GM12878 (cell line): ENCODE measurements around the gene MAL. TPM values are rescaled to one million over a fixed set of nuclear protein-coding genes. Genes with fewer than 3 reads are reported as not detected.

ENCODE experiments used
- ATAC-seq: fragments of 200-7000 bp; cut with Tn5 transposase; 3 replicates; pipeline ENCODE4 v1.9.1; 2020; ENCODE audit warnings: mild to moderate bottlenecking, moderate library complexity
- BruUV-seq: library from RNA; stranded (reverse); fragments of 400-500 nt; replicated peaks from 2 replicates; lab custom pipeline; 2021; lab: Mats Ljungman, UMichigan
- CTCF ChIA-PET: fragments of 300-600 bp; sonication (Branson Sonifier 250); formaldehyde crosslinking; extraction: SDS; loops from one replicate; lab custom pipeline; 2021; ENCODE audit warnings: inconsistent platforms; lab: Yijun Ruan, JAX
- POLR2A ChIA-PET: fragments of 350-600 bp; formaldehyde crosslinking; extraction: SDS; loops from one replicate; lab custom pipeline; 2021; ENCODE audit warnings: inconsistent platforms; lab: Charles Lee
- RAD21 ChIA-PET: fragments of 300-600 bp; sonication (Branson Sonifier 250); formaldehyde crosslinking; loops from one replicate; lab custom pipeline; 2023; ENCODE audit warnings: antibody characterized with exemption; ENCODE audit not compliant: unreplicated experiment; lab: Charles Lee
- SMC1A ChIA-PET: fragments of 300-600 bp; sonication (Branson Sonifier 250); formaldehyde crosslinking; loops from one replicate; lab custom pipeline; 2023; ENCODE audit not compliant: unreplicated experiment, uncharacterized antibody; lab: Charles Lee
- DNase-seq: peaks from one replicate; pipeline ENCODE4 v3.0.0-alpha.2; 2011; ENCODE audit warnings: low read depth, low spot score
- FAIRE-seq: peaks from 3 replicates; lab custom pipeline; 2011; peaks lifted over from hg19 to GRCh38; lab: Jason Lieb, UNC
- H2AFZ ChIP-seq: 2 replicates; pipeline ENCODE4 v1.6.0; 2011; ENCODE audit warnings: low read depth, low read length, control low read depth; ENCODE audit not compliant: control insufficient read depth
- H3K27ac ChIP-seq: 2 replicates; pipeline ENCODE4 v1.5.1; 2011; ENCODE audit warnings: control low read depth; ENCODE audit not compliant: control insufficient read depth, insufficient read depth
- H3K27me3 ChIP-seq, 2 experiments: replicated peaks in 1 of 2; 2 replicates each; pipeline versions ENCODE4 v1.6.0 to v1.6.1; 2011; ENCODE audit warnings: low read length in 1 of 2; ENCODE audit not compliant: control insufficient read depth in 2 of 2, insufficient read depth in 2 of 2
- H3K36me3 ChIP-seq, 2 experiments: 2 replicates each; pipeline ENCODE4 v1.5.1; 2011; ENCODE audit warnings: low read length in 1 of 2; ENCODE audit not compliant: control insufficient read depth in 2 of 2, insufficient read depth in 2 of 2
- H3K4me1 ChIP-seq: 2 replicates; pipeline ENCODE4 v1.6.1; 2011; ENCODE audit warnings: mild to moderate bottlenecking, low read length, moderate library complexity, mixed read lengths; ENCODE audit not compliant: control insufficient read depth, insufficient read depth
- H3K4me2 ChIP-seq: 2 replicates; pipeline ENCODE4 v1.6.0; 2011; ENCODE audit warnings: control low read depth; ENCODE audit not compliant: control insufficient read depth, insufficient read depth
- H3K4me3 ChIP-seq: fragments of 200-600 bp; sonication (generic); 2 replicates; pipeline ENCODE4 v1.5.1; 2016
- H3K79me2 ChIP-seq: 2 replicates; pipeline ENCODE4 v1.6.0; 2011; ENCODE audit warnings: low read length; ENCODE audit not compliant: control insufficient read depth, insufficient read depth
- H3K9ac ChIP-seq: 2 replicates; pipeline ENCODE4 v1.8.0; 2011; ENCODE audit warnings: low read length, control low read depth, mixed read lengths; ENCODE audit not compliant: control insufficient read depth, insufficient read depth
- H3K9me3 ChIP-seq: replicated peaks from 3 replicates; pipeline ENCODE4 v1.5.1; 2011; ENCODE audit warnings: mild to moderate bottlenecking, low read length; ENCODE audit not compliant: control insufficient read depth, insufficient read depth
- H4K20me1 ChIP-seq: 2 replicates; pipeline ENCODE4 v1.6.0; 2011; ENCODE audit not compliant: control insufficient read depth, insufficient read depth
- ASH2L ChIP-seq: fragments of 300-600, 200-600 bp; sonication (generic); IDR thresholded peaks from 2 replicates; pipeline ENCODE4 v1.6.1; 2017; ENCODE audit warnings: low read depth, mild to moderate bottlenecking, borderline replicate concordance
- CBX3 ChIP-seq: fragments of 200-600 bp; sonication (generic); IDR thresholded peaks from 2 replicates; pipeline ENCODE4 v1.6.1; 2016; ENCODE audit warnings: low read depth, borderline replicate concordance
- CHD1 ChIP-seq: IDR thresholded peaks from 2 replicates; pipeline ENCODE4 v1.6.1; 2012; ENCODE audit warnings: low read depth, low read length, improper control_type of control experiment
- EP300 ChIP-seq, 2 experiments: fragments of 150-350 bp in 1 of 2; IDR thresholded peaks; 2 replicates each; pipeline ENCODE4 v1.6.1; 2011 to 2012; ENCODE audit warnings: low read depth in 2 of 2, low read length in 2 of 2, borderline replicate concordance in 1 of 2, improper control_type of control experiment in 1 of 2, inconsistent platforms in 1 of 2; ENCODE audit not compliant: control insufficient read depth in 1 of 2
- HDAC6 ChIP-seq: fragments of 200-600 bp; sonication (generic); IDR thresholded peaks from one replicate; pipeline ENCODE4 v1.8.0; 2017; ENCODE audit warnings: antibody characterized with exemption; ENCODE audit not compliant: unreplicated experiment
- HDGF ChIP-seq: fragments of 450-650 bp; IDR thresholded peaks from 2 replicates; pipeline ENCODE4 v1.6.1; 2016; ENCODE audit warnings: antibody characterized with exemption
- MXI1 ChIP-seq: fragments of 150-350 bp; IDR thresholded peaks from 2 replicates; pipeline ENCODE4 v1.6.1; 2011; ENCODE audit warnings: low read depth, mild to moderate bottlenecking, inconsistent platforms, low read length, improper control_type of control experiment
- NBN ChIP-seq: fragments of 450-650 bp; IDR thresholded peaks from 2 replicates; pipeline ENCODE4 v1.6.1; 2016
- PAX5 ChIP-seq: IDR thresholded peaks from 2 replicates; pipeline ENCODE4 v1.6.1; 2011; ENCODE audit warnings: low read depth, low read length, borderline replicate concordance
- POU2F2 ChIP-seq: IDR thresholded peaks from 3 replicates; pipeline ENCODE4 v1.6.1; 2011; ENCODE audit warnings: low read depth, mild to moderate bottlenecking, low read length, borderline replicate concordance
- SIN3A ChIP-seq: IDR thresholded peaks from 2 replicates; pipeline ENCODE4 v1.6.1; 2012; ENCODE audit warnings: low read depth, low read length, improper control_type of control experiment
- SP1 ChIP-seq: IDR thresholded peaks from one replicate; pipeline ENCODE4 v1.6.1; 2011; ENCODE audit warnings: low read depth, low read length
- SRF ChIP-seq, 2 experiments: IDR thresholded peaks; 2 replicates each; pipeline ENCODE4 v1.6.1; 2011; ENCODE audit warnings: low read depth in 2 of 2, low read length in 2 of 2, mild to moderate bottlenecking in 1 of 2, moderate library complexity in 1 of 2
- STAT3 ChIP-seq: IDR thresholded peaks from 2 replicates; pipeline ENCODE4 v1.6.1; 2011; ENCODE audit warnings: low read depth, low read length, improper control_type of control experiment
- WGBS: methylation state at CpG from one replicate; pipeline ENCODE4 v1.1.6; 2016; ENCODE audit warnings: low lambda C conversion rate; ENCODE audit not compliant: insufficient replicate concordance, insufficient coverage; ENCODE audit errors: missing lambda C conversion rate; 5-methylcytosine and 5-hydroxymethylcytosine counted together
- in situ Hi-C: fragments of 300-500 bp; cut with MboI; formaldehyde crosslinking; loops from 9 replicates; pipeline ENCODE4 v1.14.3; 2018; ENCODE audit warnings: mixed read lengths
- intact Hi-C: fragments of 100-400 bp; cut with micrococcal nuclease; formaldehyde crosslinking; loops from one replicate; pipeline ENCODE4 v1.14.2; 2022; ENCODE audit not compliant: unreplicated experiment
- polyA plus RNA-seq, 11 experiments: library from polyadenylated mRNA; depleted of rRNA in 4 of 11; unstranded in 6 of 11; stranded (reverse) in 5 of 11; fragments of >200 nt; fragmentation: Nextera tagmentation in 4 of 11; fragmentation: Illumina TruSeq in 1 of 11; extraction: Ambion mirVana in 4 of 11; extraction: Trizol in 1 of 11; gene quantifications; 1 replicate in 1 of 11; 2 replicates in 10 of 11; pipeline versions ENCODE4 v1.2.1 to v1.2.3, GENCODE V29; 2011 to 2016; ENCODE audit warnings: inconsistent platforms in 2 of 11, missing spikeins in 2 of 11, low read depth in 1 of 11
- total RNA-seq, 4 experiments: library from RNA; depleted of rRNA in 3 of 4; stranded (reverse); fragments of >200 nt in 3 of 4; fragmentation: Illumina TruSeq in 1 of 4; extraction: Trizol in 1 of 4; gene quantifications; 2 replicates each; pipeline versions ENCODE4 v1.2.1 to v1.2.3, GENCODE V29; 2013 to 2021
- TF ChIP-seq, protein P1 (sequence below): IDR thresholded peaks from 2 replicates; pipeline ENCODE4 v1.6.1; 2011; ENCODE audit warnings: low read depth, mild to moderate bottlenecking, low read length, moderate library complexity, borderline replicate concordance; ENCODE audit errors: extremely low read depth
- TF ChIP-seq, protein P2 (sequence below): fragments of 150-350 bp; IDR thresholded peaks from 2 replicates; pipeline ENCODE4 v1.6.1; 2014; ENCODE audit warnings: mild to moderate bottlenecking, low read depth, low read length
- TF ChIP-seq, protein P3 (sequence below): IDR thresholded peaks from 2 replicates; pipeline ENCODE4 v1.6.1; 2012; ENCODE audit warnings: mild to moderate bottlenecking, low read depth, low read length
- TF ChIP-seq, protein P4 (sequence below): IDR thresholded peaks from 2 replicates; pipeline ENCODE4 v1.6.1; 2012; ENCODE audit warnings: low read depth, low read length, improper control_type of control experiment

The MAL gene
- total and polyA plus RNA-seq, 10 of the 15 experiments (the other 5 are each of a cell fraction or from before 2014, with no cell fraction given), result 1.3 to 4.5 (median 1.7) TPM

DNA sequence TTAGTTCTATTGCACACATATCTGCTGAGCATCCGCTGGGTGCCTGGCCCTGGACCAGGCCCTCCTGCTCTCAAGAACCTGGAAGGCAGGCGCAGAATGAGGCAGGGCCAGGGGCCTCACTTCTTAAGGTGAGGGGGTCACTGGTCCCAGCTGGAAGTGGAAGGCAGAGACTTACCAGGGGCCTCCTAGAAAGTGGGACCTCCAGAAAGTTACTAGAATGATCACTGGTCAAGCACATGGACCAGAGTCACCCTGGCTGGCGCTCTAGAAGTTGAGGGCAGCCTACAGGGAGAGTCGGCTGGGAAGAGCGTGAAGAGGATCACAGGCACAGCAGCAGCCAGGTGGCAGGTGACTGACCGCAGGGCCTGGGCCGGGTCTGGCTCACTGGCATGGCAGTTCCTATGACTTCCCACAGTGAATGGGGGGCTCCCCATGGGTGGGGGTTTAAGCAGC lies 26.1 kb upstream of the MAL start:
- no peak for DNase-seq
- Histone ChIP-seq H3K4me2 (no peak overlapping the region), H3K27ac (no peak overlapping the region), H3K9ac (no peak overlapping the region), H3K4me3 (no peak overlapping the region), H3K4me1 (no peaks in the 10 kb centered on the region), H3K79me2 (no peaks in the 10 kb centered on the region), H3K36me3 (no peaks in the 10 kb centered on the region), H4K20me1 (no peaks in the 10 kb centered on the region), H3K9me3 (no peaks in the 10 kb centered on the region), H3K27me3 (peaks cover 0 to 1% of the 10 kb centered on the region in 2 experiments; a peak in 3 of 4 replicates), H2AFZ (no peak overlapping the region)
- ChIA-PET CTCF (no interaction called here), RAD21 (no interaction called here), SMC1A (no interaction called here), POLR2A (no interaction called here)
- in situ Hi-C loops, result no loop called here
- WGBS, result 21% methylated on average over 7 of the region's 7 CpGs
- BruUV-seq, result no TSS peak
- FAIRE-seq, result no peak
- intact Hi-C loops, result no loop called here
- TF ChIP-seq, protein P1, sequence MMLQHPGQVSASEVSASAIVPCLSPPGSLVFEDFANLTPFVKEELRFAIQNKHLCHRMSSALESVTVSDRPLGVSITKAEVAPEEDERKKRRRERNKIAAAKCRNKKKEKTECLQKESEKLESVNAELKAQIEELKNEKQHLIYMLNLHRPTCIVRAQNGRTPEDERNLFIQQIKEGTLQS, result no peak
- TF ChIP-seq, protein P2, sequence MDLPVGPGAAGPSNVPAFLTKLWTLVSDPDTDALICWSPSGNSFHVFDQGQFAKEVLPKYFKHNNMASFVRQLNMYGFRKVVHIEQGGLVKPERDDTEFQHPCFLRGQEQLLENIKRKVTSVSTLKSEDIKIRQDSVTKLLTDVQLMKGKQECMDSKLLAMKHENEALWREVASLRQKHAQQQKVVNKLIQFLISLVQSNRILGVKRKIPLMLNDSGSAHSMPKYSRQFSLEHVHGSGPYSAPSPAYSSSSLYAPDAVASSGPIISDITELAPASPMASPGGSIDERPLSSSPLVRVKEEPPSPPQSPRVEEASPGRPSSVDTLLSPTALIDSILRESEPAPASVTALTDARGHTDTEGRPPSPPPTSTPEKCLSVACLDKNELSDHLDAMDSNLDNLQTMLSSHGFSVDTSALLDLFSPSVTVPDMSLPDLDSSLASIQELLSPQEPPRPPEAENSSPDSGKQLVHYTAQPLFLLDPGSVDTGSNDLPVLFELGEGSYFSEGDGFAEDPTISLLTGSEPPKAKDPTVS, result no peak
- TF ChIP-seq STAT3 (no peak), CHD1 (no peak), PAX5 (no peak), HDAC6 (no peak), ASH2L (no peak), HDGF (no peak), NBN (no peak), SIN3A (no peak), POU2F2 (no peak), CBX3 (no peak), EP300 (IDR thresholded peaks at IDR 0.05; ENCODE audit: borderline replicate concordance in 1 of 2, control insufficient read depth in 1 of 2, low read depth in 2 of 2, low read length in 2 of 2) (no peak), SP1 (no peak), SRF (IDR thresholded peaks at IDR 0.05; ENCODE audit: low read depth in 2 of 2, low read length in 2 of 2) (no peak), MXI1 (no peak)
- TF ChIP-seq, protein P3, sequence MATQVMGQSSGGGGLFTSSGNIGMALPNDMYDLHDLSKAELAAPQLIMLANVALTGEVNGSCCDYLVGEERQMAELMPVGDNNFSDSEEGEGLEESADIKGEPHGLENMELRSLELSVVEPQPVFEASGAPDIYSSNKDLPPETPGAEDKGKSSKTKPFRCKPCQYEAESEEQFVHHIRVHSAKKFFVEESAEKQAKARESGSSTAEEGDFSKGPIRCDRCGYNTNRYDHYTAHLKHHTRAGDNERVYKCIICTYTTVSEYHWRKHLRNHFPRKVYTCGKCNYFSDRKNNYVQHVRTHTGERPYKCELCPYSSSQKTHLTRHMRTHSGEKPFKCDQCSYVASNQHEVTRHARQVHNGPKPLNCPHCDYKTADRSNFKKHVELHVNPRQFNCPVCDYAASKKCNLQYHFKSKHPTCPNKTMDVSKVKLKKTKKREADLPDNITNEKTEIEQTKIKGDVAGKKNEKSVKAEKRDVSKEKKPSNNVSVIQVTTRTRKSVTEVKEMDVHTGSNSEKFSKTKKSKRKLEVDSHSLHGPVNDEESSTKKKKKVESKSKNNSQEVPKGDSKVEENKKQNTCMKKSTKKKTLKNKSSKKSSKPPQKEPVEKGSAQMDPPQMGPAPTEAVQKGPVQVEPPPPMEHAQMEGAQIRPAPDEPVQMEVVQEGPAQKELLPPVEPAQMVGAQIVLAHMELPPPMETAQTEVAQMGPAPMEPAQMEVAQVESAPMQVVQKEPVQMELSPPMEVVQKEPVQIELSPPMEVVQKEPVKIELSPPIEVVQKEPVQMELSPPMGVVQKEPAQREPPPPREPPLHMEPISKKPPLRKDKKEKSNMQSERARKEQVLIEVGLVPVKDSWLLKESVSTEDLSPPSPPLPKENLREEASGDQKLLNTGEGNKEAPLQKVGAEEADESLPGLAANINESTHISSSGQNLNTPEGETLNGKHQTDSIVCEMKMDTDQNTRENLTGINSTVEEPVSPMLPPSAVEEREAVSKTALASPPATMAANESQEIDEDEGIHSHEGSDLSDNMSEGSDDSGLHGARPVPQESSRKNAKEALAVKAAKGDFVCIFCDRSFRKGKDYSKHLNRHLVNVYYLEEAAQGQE, result no peak
- TF ChIP-seq, protein P4, sequence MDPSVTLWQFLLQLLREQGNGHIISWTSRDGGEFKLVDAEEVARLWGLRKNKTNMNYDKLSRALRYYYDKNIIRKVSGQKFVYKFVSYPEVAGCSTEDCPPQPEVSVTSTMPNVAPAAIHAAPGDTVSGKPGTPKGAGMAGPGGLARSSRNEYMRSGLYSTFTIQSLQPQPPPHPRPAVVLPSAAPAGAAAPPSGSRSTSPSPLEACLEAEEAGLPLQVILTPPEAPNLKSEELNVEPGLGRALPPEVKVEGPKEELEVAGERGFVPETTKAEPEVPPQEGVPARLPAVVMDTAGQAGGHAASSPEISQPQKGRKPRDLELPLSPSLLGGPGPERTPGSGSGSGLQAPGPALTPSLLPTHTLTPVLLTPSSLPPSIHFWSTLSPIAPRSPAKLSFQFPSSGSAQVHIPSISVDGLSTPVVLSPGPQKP, result no peak
- no peak for ATAC-seq
